ENCODE results near the gene C1orf105.
"Not testable (repeated sequence)": the region's sequence is repeated elsewhere in the genome, so short reads cannot be mapped to it uniquely, and the experiment has no call there.

C1orf105 gene

GRCh38 chr1:172487550-172487949, 67.1 kb downstream of the C1orf105 start:
- no peak for DNase-seq (ENCODE audit: low read depth)

DNA sequence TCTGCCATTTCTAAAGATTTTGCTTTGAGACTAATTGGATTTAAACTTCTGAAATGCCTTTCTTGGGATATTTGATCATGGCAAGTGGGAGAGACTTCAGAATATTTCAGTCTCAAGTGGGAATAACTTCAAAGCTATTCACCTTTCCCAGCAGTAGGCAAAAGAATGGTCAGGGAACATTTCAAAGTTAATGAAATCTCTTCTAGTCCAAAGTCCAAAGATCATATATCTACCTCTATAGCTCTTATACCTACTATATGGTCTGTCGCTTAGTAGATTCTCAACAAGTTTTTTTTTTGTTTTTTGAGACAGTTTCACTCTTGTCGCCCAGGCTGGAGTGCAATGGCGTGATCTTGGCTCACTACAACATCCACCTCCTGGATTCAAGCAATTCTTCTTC, 67.9 kb downstream of the C1orf105 start:
- no peak for DNase-seq (ENCODE audit: low read depth)

GRCh38 chr1:172489847-172490246, 69.4 kb downstream of the C1orf105 start:
- no peak for DNase-seq (ENCODE audit: low read depth)

GRCh38 chr1:172492421-172492820, 71.9 kb downstream of the C1orf105 start:
- DNase-seq (ENCODE audit: low read depth), result no peak

- DNase-seq (ENCODE audit: low read depth), result no peak
Measured at GRCh38 chr1:172494166-172494565, 73.7 kb downstream of the C1orf105 start.

GRCh38 chr1:172496127-172496526, 75.6 kb downstream of the C1orf105 start:
- DNase-seq (ENCODE audit: low read depth), result not testable (repeated sequence)

DNA sequence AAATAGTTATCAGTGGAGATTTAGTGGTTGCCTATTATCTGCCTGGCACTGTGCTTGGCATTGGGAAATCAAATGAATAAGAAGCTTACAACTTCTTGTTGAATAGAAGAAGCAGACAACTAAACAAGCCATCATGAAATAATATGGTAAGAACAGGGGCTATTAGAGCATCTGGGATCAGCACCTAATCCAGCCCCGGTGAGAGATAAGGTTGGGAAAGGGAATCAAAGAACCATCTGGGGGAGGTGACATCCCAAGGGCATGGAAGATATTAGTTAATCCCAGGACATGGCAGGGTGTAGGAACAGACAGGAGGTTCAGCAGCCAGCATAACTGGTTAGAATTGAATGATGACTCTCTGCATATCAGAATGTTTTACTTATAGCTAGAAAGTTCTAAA, 76.2 kb downstream of the C1orf105 start:
- DNase-seq (ENCODE audit: low read depth), result no peak

GRCh38 chr1:172497230-172497629, 76.7 kb downstream of the C1orf105 start:
- no peak for DNase-seq (ENCODE audit: low read depth)

DNA sequence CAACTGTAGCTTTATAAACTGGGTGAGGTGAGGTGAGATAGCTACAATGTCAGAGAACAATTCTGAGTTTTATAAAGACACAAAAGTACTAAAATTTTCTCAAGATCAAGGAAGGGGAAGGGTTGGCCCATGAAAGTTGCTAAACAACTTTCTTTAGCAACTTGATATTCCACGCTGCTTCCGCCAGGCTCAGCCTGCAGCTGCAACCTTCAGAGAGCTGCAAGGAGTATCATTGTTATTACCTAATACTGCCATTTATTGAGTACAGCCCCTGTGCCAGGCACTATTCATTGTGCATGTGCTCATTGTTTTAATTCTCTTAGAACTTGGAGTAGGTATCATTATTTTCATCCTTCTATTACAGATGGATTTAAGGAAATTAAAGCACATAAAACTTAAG, 78.4 kb downstream of the C1orf105 start:
- DNase-seq (ENCODE audit: low read depth), result no peak

DNA sequence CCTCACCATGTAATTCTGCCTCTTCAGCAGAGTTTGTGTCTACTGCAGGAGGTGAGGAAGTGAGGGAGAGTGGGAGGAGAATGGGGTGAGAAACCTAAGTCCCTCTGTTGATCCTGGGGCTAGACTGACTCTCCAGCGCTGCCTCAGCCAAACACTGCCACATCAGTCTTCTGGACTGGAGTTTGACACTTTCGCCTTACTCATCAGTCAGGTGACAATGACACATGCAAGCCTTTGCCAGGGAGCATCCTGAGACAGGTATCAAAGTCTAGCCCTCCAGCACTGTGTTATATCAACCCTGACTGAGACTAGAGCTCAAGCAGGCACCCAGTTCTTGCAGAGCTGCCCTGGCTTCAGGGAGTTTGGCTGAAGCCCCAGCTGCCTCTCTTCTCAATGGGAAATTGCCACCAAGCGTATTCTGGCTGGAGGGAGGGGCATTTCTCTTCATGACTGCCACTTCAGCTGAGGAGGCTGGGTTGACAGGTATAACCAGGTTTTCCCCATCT, 79.2 kb downstream of the C1orf105 start:
- DNase-seq (ENCODE audit: low read depth), result no peak

DNA sequence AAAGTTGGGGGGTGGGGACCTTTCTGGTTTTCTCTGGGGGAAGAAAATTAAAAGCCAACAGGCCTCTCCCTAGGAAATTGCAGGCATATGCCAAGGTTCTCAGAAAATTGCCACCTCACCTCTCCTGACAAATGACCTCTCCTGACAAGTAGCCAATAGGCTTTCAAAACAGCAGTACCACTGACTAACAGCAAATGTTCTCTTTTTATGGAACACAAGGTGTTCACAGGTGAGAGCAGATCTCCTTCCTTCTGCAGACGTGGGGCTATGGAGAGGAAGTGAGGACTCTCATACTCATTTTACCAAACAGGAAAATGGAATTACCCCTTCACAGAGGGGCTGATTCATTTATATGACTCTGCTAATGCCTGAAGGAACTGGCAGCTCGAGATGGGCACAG, 79.7 kb downstream of the C1orf105 start:
- no peak for DNase-seq (ENCODE audit: low read depth)

DNA sequence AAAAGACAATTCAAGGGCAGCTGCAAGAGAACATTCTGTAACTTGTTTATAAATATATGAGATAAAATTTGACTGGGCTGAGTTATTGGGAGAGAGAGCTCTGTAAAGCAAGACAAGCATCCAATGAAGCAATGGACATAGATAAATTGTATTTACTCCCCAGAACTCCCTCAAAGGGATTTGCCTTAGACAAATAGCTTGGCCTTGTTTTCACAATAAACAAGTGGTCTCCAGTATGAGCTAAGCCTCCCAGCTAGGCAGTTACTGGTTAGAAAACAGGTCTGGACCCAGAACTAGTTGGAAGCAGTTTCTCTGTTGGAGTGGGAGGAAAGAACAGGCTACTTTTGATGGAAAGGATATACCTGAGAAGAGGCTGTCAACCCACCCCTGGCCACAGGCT, 87.3 kb downstream of the C1orf105 start:
- no peak for DNase-seq (ENCODE audit: low read depth)

DNA sequence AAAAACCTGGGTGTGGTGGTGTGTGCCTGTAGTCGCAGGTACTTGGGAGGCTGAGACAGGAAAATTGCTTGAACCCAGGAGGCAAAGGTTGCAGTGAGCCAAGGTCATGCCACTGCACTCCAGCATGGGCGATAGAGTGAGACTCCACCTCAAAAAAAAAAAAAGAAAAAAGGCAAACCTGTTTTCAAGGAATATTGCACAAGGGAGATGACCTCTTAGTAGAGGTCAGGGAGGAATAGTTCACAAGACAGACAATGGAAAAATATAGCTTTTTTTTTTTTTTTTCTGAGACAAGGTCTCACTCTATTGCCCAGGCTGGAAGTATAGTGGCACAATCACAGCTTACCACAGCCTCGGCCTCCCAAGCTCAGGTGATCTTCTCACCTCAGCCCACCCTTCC, 90.0 kb downstream of the C1orf105 start:
- DNase-seq (ENCODE audit: low read depth), result no peak

- DNase-seq (ENCODE audit: low read depth), result no peak
Measured at GRCh38 chr1:172512591-172512990, 92.1 kb downstream of the C1orf105 start.

- no peak for DNase-seq (ENCODE audit: low read depth)
Measured at GRCh38 chr1:172513479-172513878, 93.0 kb downstream of the C1orf105 start.

DNA sequence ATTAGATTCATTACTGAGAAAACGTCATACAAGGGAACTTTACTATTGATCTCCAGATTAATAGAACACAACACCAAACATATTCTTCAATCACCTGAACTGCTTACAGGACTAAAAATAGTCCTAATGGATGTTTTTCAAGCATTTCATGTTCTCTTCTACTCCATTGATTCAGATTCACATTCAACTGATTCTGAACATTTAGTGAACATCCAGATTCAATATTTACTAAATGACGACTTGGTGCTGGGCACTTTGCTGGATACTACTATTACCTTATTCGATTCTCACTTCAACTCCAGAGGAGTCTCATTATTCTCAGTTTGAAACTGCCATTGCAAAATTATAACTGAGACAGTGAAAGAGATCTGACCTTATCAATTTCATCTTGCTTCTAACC, 93.6 kb downstream of the C1orf105 start:
- no peak for DNase-seq (ENCODE audit: low read depth)

DNA sequence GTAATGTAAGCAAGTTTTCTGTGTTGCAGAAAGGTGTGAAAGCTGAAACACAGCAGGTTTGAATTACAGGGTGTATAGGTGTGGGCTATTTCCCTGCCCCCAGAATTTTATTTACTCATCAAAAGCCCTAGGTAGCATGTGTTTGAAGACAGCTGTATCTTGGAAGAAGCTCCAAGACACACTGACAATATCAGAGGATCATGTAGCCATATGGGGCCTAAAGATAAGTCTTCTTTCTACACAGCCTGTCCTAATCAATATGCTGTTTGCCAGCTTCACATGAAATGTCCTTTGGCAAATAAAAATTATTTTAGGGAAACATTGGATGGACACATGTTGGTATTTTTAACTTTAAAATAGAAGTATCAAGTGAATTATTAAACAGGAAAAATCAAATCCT, 95.0 kb downstream of the C1orf105 start:
- DNase-seq (ENCODE audit: low read depth), result no peak

DNA sequence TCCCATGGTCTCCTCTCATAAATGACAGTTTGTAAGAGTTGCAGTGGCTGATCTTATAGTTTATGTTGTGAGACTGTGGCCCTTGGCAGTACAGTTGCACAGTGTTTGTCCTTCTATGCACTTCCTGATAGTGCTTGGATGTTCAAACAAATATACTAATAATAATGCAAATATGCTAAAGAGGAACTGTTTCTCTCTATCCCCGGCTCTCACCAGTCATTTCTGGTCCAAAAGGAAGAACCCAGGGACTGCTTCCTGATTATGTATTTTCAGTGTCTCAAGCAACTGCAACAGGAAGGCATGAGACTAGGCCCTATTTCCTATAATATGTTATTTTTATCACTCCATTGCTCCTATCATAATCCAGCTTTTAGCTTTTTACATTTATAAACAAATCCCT, 95.4 kb downstream of the C1orf105 start:
- DNase-seq (ENCODE audit: low read depth), result no peak

DNA sequence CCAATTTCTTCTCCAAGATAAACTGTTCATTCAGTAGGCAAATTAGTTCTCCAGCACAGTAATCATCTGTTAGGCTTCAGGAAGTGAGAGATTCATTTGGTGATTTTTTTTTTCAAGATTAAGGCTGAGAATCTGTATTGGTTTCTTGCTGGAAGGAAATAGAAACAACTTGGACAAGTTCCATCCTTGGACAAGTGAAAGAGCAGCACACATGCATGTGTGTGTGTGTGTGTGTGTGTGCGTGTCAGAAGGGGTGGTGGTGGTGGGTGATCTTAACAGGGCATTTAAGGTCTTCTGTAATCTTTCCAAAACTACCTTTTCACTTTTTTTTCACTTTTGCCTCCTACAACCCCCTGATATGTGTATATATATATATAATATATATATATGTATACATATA, 96.6 kb downstream of the C1orf105 start:
- no peak for DNase-seq (ENCODE audit: low read depth)

DNA sequence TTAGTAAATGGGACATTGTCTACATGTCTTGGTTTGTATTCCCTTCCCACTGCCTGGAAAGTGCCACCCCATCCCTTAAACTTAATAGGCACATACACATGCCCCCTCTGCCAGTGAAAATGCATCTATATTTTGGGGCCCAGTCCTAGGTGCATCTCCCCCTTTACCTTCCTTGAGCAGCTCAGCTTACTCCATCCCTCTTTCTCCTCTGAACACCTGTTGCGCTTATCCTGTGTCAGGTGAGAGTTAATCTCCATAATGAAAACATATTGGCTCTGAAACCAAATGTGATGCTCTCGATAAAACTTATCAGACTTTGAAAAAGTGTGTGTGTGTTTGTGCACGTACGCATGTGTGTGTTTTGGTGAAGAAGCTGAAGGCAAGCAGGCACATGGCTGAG, 97.1 kb downstream of the C1orf105 start:
- no peak for DNase-seq (ENCODE audit: low read depth)

Data from HS-27A (cell line).